ENCODE measurements around the gene DRC7. TPM values are rescaled to one million over a fixed set of nuclear protein-coding genes. Genes with fewer than 3 reads are reported as not detected.

DRC7 gene
- total RNA-seq, 1 experiment from 2014 or later = not detected

DNA sequence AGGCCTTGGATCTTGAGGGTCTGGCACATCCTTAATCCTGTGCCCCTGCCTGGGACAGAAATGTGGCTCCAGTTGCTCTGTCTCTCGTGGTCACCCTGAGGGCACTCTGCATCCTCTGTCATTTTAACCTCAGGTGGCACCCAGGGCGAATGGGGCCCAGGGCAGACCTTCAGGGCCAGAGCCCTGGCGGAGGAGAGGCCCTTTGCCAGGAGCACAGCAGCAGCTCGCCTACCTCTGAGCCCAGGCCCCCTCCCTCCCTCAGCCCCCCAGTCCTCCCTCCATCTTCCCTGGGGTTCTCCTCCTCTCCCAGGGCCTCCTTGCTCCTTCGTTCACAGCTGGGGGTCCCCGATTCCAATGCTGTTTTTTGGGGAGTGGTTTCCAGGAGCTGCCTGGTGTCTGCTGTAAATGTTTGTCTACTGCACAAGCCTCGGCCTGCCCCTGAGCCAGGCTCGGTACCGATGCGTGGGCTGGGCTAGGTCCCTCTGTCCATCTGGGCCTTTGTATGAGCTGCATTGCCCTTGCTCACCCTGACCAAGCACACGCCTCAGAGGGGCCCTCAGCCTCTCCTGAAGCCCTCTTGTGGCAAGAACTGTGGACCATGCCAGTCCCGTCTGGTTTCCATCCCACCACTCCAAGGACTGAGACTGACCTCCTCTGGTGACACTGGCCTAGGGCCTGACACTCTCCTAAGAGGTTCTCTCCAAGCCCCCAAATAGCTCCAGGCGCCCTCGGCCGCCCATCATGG, 30.5 kb upstream of the DRC7 start:
- intact Hi-C loops (cut with micrococcal nuclease) = no loop called here
- Histone ChIP-seq H3K9me2 (replicated peaks; ENCODE audit: low read length) (no peaks in the 10 kb centered on the region), H3K4me1 (ENCODE audit: insufficient read depth, low read length) (no peaks in the 10 kb centered on the region), H3K4me3 (ENCODE audit: low read length) (no peak overlapping the region), H3K9ac (ENCODE audit: low read length) (no peak overlapping the region), H4K20me1 (ENCODE audit: low read length) (no peaks in the 10 kb centered on the region), H3K27me3 (ENCODE audit: low read length) (no peaks in the 10 kb centered on the region), H3K4me2 (ENCODE audit: low read length) (no peak overlapping the region), H3K36me3 (ENCODE audit: low read depth, low read length) (no peaks in the 10 kb centered on the region), H3F3A (ENCODE audit: low read length, unreplicated experiment) (no peaks in the 10 kb centered on the region), H3K27ac (ENCODE audit: low read length) (no peak overlapping the region), H2AFZ (ENCODE audit: low read length) (no peak overlapping the region), H3K9me3 (ENCODE audit: low read length) (no peaks in the 10 kb centered on the region), H3K79me2 (ENCODE audit: low read length) (no peaks in the 10 kb centered on the region)
- BruUV-seq (replicated peaks) = TSS peak; percentile 41
- DNase-seq (no peak), ATAC-seq (no peak)
- ChIA-PET CTCF (no interaction called here), POLR2A (ENCODE audit: unreplicated experiment) (no interaction called here)
- TF ChIP-seq EZH2phosphoT487 (IDR thresholded peaks at IDR 0.05; ENCODE audit: borderline replicate concordance, low read length) (no peak), EZH2 (IDR thresholded peaks at IDR 0.05; ENCODE audit: low read length, unreplicated experiment) (no peak)
- TF ChIP-seq, protein P1, sequence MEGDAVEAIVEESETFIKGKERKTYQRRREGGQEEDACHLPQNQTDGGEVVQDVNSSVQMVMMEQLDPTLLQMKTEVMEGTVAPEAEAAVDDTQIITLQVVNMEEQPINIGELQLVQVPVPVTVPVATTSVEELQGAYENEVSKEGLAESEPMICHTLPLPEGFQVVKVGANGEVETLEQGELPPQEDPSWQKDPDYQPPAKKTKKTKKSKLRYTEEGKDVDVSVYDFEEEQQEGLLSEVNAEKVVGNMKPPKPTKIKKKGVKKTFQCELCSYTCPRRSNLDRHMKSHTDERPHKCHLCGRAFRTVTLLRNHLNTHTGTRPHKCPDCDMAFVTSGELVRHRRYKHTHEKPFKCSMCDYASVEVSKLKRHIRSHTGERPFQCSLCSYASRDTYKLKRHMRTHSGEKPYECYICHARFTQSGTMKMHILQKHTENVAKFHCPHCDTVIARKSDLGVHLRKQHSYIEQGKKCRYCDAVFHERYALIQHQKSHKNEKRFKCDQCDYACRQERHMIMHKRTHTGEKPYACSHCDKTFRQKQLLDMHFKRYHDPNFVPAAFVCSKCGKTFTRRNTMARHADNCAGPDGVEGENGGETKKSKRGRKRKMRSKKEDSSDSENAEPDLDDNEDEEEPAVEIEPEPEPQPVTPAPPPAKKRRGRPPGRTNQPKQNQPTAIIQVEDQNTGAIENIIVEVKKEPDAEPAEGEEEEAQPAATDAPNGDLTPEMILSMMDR (conservative IDR thresholded peaks at IDR 0.05; ENCODE audit: low read depth, low read length) = no peak

DNA sequence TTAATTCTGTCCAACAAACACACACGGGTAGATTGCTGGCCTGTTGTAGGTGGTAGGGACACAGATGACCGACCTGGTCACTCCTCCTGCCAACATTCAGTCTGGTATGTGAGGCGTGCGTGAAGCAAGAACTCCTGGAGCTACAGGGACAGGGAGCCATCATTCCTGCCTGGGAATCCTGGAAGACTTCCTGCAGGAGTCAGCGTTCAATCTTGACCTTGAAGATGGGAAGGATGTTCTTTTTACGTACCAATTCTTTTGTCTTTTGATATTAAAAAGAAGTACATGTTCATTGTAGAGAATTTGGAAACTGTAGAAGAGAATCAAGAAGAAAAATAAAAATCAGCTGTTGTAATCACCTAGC, 30.0 kb upstream of the DRC7 start:
- Histone ChIP-seq H3K4me3 (ENCODE audit: low read length) (no peak overlapping the region), H3K27me3 (ENCODE audit: low read length) (no peaks in the 10 kb centered on the region), H3K9ac (ENCODE audit: low read length) (no peak overlapping the region), H3K4me1 (ENCODE audit: insufficient read depth, low read length) (no peaks in the 10 kb centered on the region), H2AFZ (ENCODE audit: low read length) (no peak overlapping the region), H3K36me3 (ENCODE audit: low read depth, low read length) (no peaks in the 10 kb centered on the region), H4K20me1 (ENCODE audit: low read length) (no peaks in the 10 kb centered on the region), H3K9me3 (ENCODE audit: low read length) (no peaks in the 10 kb centered on the region), H3K4me2 (ENCODE audit: low read length) (no peak overlapping the region), H3K27ac (ENCODE audit: low read length) (no peak overlapping the region), H3K9me2 (replicated peaks; ENCODE audit: low read length) (no peaks in the 10 kb centered on the region), H3F3A (ENCODE audit: low read length, unreplicated experiment) (no peaks in the 10 kb centered on the region), H3K79me2 (ENCODE audit: low read length) (no peaks in the 10 kb centered on the region)
- no peak for TF ChIP-seq EZH2phosphoT487 (IDR thresholded peaks at IDR 0.05; ENCODE audit: borderline replicate concordance, low read length)
- no peak for TF ChIP-seq EZH2 (IDR thresholded peaks at IDR 0.05; ENCODE audit: low read length, unreplicated experiment)
- TF ChIP-seq, protein P1 (conservative IDR thresholded peaks at IDR 0.05; ENCODE audit: low read depth, low read length) = no peak
- DNase-seq = no peak
- POLR2A ChIA-PET (ENCODE audit: unreplicated experiment) = no interaction called here
- no TSS peak for BruUV-seq (replicated peaks)
- CTCF ChIA-PET = interaction anchor here (0.6 kb wide), 1 partner anchor 42 kb away, joined by 8 read pairs; no protein-coding TSS in a partner anchor
- intact Hi-C loops (cut with micrococcal nuclease) = no loop called here
- no peak for ATAC-seq

DNA sequence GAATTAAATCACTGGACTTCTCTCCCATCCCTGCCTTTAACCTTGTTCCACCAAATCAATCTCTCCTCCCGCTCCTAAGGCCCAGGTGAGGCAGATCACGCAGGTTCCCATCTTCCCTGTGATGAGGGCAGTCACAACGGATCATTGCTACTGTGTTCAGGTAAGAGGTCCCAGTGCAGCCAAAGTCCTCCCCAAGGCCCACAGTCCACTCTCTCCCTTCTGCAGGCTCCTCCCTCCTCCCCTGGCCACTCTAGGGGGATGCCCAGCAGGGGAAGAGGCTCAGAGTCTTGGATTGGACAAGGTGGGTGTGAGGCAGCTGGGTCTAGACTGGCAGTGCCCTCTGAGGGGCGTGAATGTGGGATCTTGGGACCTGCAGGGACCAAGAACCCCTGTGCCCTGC, 29.1 kb upstream of the DRC7 start:
- Histone ChIP-seq H3K9me2 (replicated peaks; ENCODE audit: low read length) (no peaks in the 10 kb centered on the region), H2AFZ (ENCODE audit: low read length) (no peak overlapping the region), H4K20me1 (ENCODE audit: low read length) (no peaks in the 10 kb centered on the region), H3K27me3 (ENCODE audit: low read length) (no peaks in the 10 kb centered on the region), H3K4me1 (ENCODE audit: insufficient read depth, low read length) (no peaks in the 10 kb centered on the region), H3F3A (ENCODE audit: low read length, unreplicated experiment) (no peaks in the 10 kb centered on the region), H3K9ac (ENCODE audit: low read length) (no peak overlapping the region), H3K4me3 (ENCODE audit: low read length) (no peak overlapping the region), H3K27ac (ENCODE audit: low read length) (no peak overlapping the region), H3K79me2 (ENCODE audit: low read length) (no peaks in the 10 kb centered on the region), H3K9me3 (ENCODE audit: low read length) (no peaks in the 10 kb centered on the region), H3K36me3 (ENCODE audit: low read depth, low read length) (no peaks in the 10 kb centered on the region), H3K4me2 (ENCODE audit: low read length) (no peak overlapping the region)
- CTCF ChIA-PET = no interaction called here
- intact Hi-C loops (cut with micrococcal nuclease) = no loop called here
- ATAC-seq = no peak
- DNase-seq = no peak
- TF ChIP-seq, protein P1 (conservative IDR thresholded peaks at IDR 0.05; ENCODE audit: low read depth, low read length) = no peak
- no peak for TF ChIP-seq EZH2 (IDR thresholded peaks at IDR 0.05; ENCODE audit: low read length, unreplicated experiment)
- no peak for TF ChIP-seq EZH2phosphoT487 (IDR thresholded peaks at IDR 0.05; ENCODE audit: borderline replicate concordance, low read length)
- POLR2A ChIA-PET (ENCODE audit: unreplicated experiment) = no interaction called here
- no TSS peak for BruUV-seq (replicated peaks)

Measured in PC-3 (cell line).